Stomach (tissue), 4 donors: ENCODE measurements around the gene CMTR1.

ENCODE experiments used
- CTCF ChIP-seq, 7 experiments: fragments of 450-650 bp in 4 of 7; fragments of 200-600 bp in 3 of 7; sonication (generic) in 3 of 7; IDR thresholded peaks; one replicate each; pipeline ENCODE4 v1.5.1; 2016 to 2019; ENCODE audit warnings: antibody characterized with exemption in 7 of 7, control low read depth in 2 of 7, mild to moderate bottlenecking in 1 of 7
- EP300 ChIP-seq: sonication (generic); formaldehyde crosslinking; IDR thresholded peaks from one replicate; pipeline ENCODE4 v1.6.1; 2017; ENCODE audit warnings: antibody characterized with exemption
- POLR2A ChIP-seq, 4 donors: fragments of 450-650 bp; IDR thresholded peaks; one replicate each; pipeline ENCODE4 v1.6.1; 2016; ENCODE audit warnings: antibody characterized with exemption in 4 of 4, control low read depth in 2 of 4, mild to moderate bottlenecking in 1 of 4, moderate library complexity in 1 of 4
- POLR2AphosphoS5 ChIP-seq, 3 donors: sonication (generic); formaldehyde crosslinking; IDR thresholded peaks; one replicate each; pipeline ENCODE4 v1.6.1; 2016; ENCODE audit warnings: antibody characterized with exemption in 3 of 3

GRCh38 chr6:37473364-37474095 lies 40.5 kb downstream of the CMTR1 start:
- TF ChIP-seq CTCF (IDR thresholded peaks at IDR 0.05) = no peak
- no peak for TF ChIP-seq POLR2A (IDR thresholded peaks at IDR 0.05)
- TF ChIP-seq POLR2AphosphoS5 (IDR thresholded peaks at IDR 0.05) = peak in 1 of 3 donors; percentile 36
- TF ChIP-seq EP300 = no peak
